Activated gamma-delta T cell treated with Interleukin-2 at 50 U/mL for 16 hours (primary cell): Measurements from ENCODE around the gene KLLN.
"Not testable (repeated sequence)": the region's sequence is repeated elsewhere in the genome, so short reads cannot be mapped to it uniquely, and the experiment has no call there.

Experiments
- DNase-seq: peaks from one replicate; pipeline ENCODE4 v3.0.0-alpha.2; 2020

The KLLN gene

GRCh38 chr10:87865241-87865881 lies 2.0 kb upstream of the KLLN start:
- DNase-seq = no peak

GRCh38 chr10:87864496-87865059 lies 1.2 kb upstream of the KLLN start:
- no peak for DNase-seq

GRCh38 chr10:87863951-87864495 lies 690 bp upstream of the KLLN start:
- peak; percentile 14 for DNase-seq

- DNase-seq = no peak
Measured at GRCh38 chr10:87862679-87863052, 667 bp downstream of the KLLN start.

- peak; percentile 91 for DNase-seq
Measured at GRCh38 chr10:87861953-87862678, 1.2 kb downstream of the KLLN start.

GRCh38 chr10:87861566-87861952 lies 1.8 kb downstream of the KLLN start:
- no peak for DNase-seq

- DNase-seq = no peak
Measured at GRCh38 chr10:87860816-87861403, 2.4 kb downstream of the KLLN start.

- peak; percentile 19 for DNase-seq
Measured at GRCh38 chr10:87860156-87860795, 3.1 kb downstream of the KLLN start.

- DNase-seq = not testable (repeated sequence)
Measured at GRCh38 chr10:87855665-87856064, 7.7 kb downstream of the KLLN start.

- not testable (repeated sequence) for DNase-seq
Measured at GRCh38 chr10:87855247-87855646, 8.1 kb downstream of the KLLN start.

GRCh38 chr10:87852089-87852488 lies 11.2 kb downstream of the KLLN start:
- DNase-seq = no peak

- peak; percentile 50 for DNase-seq
Measured at GRCh38 chr10:87850742-87851205, 12.6 kb downstream of the KLLN start.

GRCh38 chr10:87849001-87849400 lies 14.3 kb downstream of the KLLN start:
- no peak for DNase-seq

- DNase-seq = no peak
Measured at GRCh38 chr10:87847550-87847949, 15.8 kb downstream of the KLLN start.

GRCh38 chr10:87846711-87847110 lies 16.6 kb downstream of the KLLN start:
- DNase-seq = not testable (repeated sequence)

- DNase-seq = no peak
Measured at GRCh38 chr10:87846023-87846422, 17.3 kb downstream of the KLLN start.

- DNase-seq = no peak
Measured at GRCh38 chr10:87845624-87845998, 17.7 kb downstream of the KLLN start.

- no peak for DNase-seq
Measured at GRCh38 chr10:87844837-87845623, 18.3 kb downstream of the KLLN start.

GRCh38 chr10:87843714-87844113 lies 19.6 kb downstream of the KLLN start:
- no peak for DNase-seq

GRCh38 chr10:87842776-87843497 lies 20.4 kb downstream of the KLLN start:
- DNase-seq = no peak

GRCh38 chr10:87842220-87842641 lies 21.1 kb downstream of the KLLN start:
- DNase-seq = no peak
